HG03469 (cell line): ENCODE data around the gene ANK3.

ENCODE experiments used
- ATAC-seq: cut with Tn5 transposase; IDR thresholded peaks from one replicate; pipeline ENCODE4 v1.9.1; 2021; ENCODE audit warnings: mild to moderate bottlenecking, moderate library complexity, moderate number of reproducible peaks; ENCODE audit not compliant: unreplicated experiment

Gene ANK3

DNA sequence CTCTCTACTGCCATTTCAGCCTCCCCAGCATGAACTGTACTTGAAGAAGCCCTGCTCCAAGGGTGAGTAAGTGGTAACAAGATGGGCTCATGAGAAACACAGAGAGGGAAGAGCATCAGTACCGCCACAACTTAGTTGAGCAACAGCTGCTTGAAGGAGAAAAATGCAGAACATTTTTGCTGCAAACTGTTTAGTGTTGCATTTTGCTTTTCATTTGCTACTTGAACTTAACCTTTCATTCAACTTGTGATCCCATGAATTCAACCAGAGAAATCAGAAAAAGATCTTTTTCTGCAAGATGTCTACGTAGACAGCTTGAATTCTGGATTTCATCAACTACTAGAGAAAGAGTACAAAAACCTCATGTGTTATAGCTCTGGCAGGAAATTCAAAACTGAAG is 40.7 kb downstream of the ANK3 start:
- ATAC-seq, result no peak

DNA sequence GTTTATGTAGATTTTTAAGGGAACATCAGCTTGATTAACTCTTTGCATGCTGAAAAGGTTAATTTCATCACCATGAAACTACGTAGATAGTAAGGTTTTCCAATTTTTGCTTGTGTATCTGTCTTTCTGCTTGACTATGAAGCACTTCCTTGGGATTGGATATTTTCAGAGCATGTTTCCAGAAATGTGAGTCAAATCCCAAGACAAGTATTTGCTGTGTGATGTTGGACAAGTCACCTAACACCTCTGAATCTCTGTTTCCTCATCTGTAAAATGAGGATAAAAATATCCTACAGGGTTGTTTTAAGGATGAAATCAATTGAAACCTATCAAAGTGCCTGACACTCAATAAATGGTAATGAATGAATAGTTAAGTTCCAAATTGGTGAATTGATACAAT is 42.4 kb downstream of the ANK3 start:
- ATAC-seq, result no peak

DNA sequence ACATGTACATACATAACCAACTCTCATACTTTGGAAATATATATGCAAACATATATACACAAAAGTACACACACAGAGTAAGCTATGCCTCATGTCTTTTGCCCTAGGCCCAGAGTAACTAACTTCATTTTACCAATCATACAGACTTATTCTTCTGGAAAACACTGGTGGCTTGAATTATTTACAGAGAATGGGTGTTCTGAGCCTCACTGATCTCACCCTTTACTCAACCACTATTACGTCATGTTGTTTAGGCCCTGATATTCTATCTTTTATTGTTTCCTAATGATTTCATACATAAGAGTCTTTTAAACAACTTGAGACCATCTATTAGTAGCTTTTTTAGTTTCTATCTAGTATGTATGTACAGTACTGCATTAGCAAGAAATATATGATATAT is 43.0 kb downstream of the ANK3 start:
- no peak for ATAC-seq

DNA sequence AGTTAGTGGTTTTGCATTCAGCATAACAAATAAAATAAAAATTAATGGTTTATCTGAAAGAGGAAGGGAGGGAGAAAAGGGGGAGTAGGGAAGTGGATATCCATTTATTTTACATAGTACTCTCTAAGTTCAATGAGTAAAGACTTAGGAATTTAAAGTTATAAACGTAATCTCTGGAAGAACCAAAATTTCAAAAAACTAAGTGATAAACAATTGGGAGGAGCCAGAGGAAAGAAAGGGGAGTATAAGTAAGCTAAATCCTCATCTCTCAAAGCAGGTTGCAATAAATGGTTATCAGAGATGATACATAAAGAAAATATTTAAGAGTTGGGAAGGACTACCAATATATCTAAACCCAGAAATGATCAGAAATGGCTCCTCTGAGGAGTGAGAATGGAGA is 46.4 kb downstream of the ANK3 start:
- ATAC-seq, result no peak

DNA sequence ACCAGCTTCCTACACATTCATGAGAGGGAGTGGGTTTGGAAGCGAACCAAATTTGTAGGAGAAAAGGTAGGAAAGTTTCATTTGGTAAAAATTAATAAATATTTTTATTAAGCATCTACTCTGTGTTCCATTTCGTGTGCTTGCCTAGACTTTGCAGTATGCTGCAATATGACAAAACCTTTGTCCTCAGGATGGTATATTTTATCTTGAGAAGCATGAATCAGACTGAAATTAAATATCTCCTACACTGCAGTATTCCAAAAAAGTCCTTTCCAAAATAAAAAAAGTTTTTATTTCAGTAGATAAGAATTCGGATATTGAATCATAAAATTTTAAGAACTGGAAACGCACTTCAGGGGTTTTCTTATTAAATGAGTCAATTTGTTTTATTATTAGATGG is 47.7 kb downstream of the ANK3 start:
- ATAC-seq, result no peak

DNA sequence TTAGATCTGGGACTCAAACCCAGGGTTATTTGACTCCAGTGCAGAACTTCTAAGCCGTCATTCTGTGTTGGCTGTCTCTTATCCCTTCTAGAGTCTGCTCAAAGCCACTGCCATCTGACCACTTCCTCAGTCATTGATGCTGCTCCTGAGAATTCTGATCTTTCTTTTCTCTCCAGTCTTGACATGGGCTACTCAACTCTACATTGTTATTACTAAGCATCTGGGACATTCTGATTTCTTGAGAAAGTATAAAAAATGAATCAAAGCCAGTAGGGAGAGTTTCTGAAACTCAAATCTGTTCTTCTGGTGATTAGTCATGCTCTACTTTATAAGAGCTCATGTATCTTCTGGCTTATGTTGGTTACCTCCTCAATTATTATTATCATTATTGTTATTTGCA is 48.7 kb downstream of the ANK3 start:
- ATAC-seq, result no peak

DNA sequence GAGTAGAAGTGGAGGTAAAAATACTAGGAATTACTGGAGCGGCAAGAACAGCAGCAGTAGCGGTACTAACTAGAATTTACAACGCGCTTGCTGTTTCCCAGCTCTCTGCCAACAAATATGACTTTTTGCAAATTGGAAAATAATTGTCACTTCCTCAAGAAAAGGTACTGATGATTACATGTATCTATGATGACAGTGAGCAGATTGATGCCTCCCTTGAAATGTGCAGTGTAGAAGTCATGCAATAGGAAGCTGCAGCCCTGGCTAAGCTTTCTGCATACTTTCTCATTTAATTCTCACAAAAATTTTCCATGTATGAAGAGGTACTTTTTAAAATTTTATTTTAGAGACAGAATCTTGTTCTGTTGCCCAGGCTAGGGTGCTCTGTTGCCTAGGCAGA is 49.9 kb downstream of the ANK3 start:
- no peak for ATAC-seq

DNA sequence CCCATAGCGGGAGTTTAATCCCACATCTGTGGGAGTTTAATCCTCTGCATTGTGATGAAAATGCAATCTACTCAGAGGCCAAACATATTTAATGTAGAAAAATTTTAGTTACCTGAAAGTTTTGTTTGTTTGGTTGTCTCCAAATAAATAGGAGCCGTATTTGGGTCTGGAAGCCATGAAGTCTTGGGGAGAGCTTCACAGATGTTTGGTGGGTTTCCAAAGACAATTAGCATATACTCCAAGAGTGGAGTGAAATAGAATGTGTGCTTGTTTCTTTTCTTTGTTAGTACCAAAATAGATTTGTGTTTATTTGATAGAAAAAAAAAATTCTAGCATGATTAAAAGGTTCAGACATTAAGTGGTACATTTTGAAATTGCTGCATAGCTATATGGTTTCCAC is 50.9 kb downstream of the ANK3 start:
- no peak for ATAC-seq

DNA sequence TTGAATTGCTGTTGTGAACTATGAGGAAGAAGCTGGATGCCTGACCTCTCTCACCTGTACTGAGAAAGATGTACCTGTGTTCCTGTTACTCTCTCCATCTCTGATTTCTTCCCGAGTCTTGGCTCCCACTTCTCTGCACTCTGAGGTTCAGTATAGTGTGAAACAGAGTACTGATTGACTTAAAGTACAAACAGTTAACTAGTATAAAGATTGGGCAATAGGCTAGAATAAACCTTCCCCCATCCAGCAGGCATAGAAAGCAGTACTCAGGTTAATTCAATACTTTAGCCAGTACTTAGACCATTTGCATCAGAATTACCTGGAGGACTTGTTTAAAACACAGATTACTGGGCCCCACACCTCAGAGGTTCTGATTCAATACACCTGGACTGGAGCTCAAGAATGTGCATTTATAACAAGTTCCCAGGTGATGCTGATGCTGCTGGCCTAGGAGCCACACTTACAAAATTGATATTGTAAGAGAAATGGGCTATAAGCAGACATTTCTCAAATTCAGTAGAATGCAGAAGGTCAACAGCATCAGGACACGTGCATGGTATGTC is 51.6 kb downstream of the ANK3 start:
- ATAC-seq, result no peak

DNA sequence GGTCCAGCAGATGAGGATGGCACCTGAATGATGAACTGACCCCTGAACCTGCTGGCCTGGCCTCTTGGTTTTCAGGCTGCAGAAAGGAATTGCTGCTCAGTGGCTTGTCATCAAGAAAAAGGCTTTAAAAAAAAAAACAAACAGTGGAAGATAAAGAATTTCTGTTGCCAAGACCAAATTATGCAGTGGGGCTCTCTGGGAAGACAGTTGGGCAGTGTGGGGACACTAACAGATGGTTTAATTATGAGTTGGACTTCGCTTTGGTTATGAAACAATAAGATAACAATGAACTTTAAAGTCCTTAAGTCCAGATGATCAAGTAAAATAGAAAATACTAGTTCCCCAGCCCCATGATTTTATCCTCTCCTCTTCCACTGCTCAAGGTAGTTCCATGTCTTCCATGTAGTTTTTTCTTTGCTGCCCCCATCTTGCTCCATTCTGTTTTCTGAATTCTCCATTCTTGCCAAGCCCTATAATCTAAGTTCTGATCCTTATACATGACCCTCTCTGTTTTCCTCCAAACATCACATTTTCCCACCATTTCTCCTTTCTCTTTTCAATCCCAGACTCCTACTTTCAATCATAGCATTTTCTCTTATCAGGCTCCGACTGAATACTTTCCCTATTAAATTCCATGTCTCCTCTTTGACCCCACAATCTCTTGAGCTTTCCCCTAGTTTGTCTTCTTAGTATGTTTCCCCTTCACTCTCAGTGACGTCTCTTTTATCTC is 52.6 kb downstream of the ANK3 start:
- ATAC-seq, result no peak

DNA sequence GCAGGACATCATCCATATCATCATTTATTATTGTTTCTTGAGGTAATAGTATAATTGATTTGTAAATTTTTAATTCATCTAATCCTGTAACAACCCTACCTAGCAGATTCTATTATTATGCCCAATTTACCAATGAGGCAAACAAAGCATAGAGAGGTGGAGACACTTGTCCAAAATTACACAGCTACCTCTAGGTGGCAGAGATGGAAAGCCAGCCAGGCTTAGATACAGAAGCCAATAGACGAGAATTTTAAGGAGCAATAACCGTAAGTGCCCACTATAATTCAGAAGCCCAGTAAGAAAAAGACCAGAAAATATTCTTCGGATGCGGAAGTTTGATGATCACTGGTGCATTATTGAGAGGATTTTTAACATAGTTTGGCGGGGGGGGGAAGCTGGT is 54.0 kb downstream of the ANK3 start:
- no peak for ATAC-seq

DNA sequence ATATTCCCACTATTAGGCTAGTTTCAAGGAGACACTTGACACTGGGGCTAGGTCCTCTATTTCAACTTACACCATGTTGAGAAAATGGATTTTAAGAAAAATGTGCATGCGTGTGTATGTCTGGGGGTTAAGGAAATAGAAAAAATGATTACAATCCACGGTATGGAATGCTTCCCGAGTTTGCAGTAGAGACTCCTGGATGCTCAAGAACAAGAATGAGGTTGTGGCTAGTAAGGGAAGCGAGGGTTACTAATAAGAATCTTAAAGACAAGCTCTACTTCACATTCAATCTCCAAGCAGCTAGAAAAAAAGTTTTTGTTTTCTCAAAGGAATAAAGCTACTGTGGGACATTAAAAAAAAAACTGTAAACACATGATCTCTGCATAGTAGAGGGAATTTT is 54.7 kb downstream of the ANK3 start:
- no peak for ATAC-seq

DNA sequence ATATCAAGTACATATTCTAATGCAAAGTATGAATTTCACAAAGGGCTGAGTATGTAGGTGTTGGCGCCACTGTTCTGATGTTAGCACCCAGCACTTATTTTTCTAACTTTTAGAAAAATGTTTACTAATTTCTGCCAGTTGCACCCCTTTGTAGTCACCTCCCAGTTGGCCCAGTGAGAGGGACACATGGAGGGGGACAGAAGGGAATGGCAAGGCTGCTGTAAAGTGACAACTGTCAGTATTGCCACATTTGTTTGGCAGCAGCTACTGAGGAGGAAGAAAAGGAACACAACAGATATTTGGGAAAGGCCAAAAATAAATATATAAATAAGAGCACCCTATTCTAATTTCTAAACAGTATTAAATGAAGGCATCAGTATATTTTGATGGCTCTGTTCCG is 57.3 kb downstream of the ANK3 start:
- ATAC-seq, result no peak

DNA sequence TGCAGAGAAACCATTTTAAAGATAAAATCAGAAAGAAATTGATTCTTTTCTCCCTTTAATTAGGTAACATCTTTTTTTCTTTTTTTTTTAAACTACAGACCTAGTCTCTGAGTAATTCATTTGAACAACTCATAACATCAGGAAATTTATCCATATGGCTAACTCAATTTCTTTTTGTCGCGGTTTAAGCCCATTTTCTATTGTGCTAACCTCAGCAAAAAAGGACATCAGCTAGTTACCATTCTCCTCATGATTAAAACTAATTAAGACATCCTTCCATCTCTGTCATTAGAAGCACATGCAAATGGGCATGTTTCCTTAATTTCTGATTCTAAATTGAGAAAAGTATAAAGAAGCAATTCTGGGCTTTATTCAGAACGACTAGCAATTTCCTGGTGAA is 57.8 kb downstream of the ANK3 start:
- no peak for ATAC-seq

DNA sequence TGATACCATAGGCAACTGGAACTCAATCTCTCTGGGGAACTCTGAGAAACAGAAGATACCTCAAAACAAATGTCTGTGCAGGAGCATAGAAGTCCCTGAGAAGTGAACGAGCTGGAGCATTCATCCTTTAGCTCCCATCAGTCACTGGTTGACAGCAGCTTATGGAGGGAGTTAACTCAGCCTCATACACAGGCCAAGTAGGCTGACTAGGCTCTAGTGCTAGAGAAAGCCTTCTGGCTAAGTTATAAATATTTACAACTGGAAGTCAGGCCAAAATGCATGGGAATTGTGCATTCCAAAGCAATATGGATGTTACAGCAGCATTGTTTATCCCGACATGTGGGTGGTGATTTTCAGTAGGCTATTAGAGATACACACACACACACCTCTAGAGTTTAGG is 66.5 kb downstream of the ANK3 start:
- no peak for ATAC-seq

DNA sequence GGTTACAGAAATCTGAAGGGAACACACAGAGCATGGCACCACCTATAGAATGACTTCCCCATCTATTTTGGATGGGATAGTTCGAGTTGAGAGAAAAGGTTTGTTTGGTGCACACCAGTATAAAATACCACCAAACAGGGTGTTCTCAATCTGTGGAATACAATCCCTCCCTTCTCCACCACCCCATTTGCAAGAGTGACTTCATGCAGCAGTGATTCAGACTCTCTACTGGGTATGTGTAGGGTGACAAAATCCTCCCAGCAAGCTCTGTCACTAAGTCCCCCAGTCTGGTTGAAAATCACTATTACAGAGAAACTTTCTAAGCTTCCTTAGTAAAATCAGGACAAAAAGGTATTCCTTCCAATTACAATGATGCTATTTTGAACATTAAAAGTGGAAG is 69.0 kb downstream of the ANK3 start:
- ATAC-seq, result no peak

DNA sequence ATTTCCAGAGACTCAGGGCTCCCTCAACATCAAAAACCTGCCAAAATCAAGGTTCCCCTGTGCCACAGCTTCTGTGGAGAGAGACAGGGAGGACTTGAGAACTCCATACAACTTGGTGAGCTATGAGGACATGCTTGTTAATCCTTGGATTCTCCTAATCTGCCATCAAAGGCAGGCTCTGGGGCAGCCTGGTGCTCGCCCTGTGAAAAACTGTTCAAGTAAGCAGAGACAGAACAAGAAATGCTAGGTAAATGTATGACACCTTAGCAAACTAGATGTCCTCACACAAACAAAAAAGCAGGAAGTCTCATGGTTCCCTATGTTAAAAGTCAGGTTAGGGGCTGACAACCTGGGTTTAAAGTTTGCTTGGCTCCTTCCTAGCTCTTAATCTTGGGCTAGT is 73.6 kb downstream of the ANK3 start:
- ATAC-seq, result no peak

DNA sequence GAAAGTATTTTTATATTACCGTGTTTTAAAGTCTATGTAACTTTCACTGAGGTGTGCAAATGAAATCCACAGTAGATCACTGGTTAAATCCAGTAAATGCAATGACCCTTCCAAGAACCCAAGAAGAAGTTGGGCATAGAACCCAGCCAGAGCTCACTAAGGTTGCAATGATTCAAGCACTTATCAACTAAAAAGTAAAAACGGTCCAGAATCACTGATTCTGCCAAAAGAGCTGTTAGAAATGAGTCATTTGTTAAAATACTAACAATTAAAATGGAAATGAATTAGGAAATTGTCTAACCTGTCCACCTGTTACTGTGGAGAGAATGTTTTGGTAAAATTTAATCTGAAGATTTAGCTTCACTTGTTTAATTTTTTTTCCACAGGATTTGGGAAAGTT is 74.4 kb downstream of the ANK3 start:
- no peak for ATAC-seq

DNA sequence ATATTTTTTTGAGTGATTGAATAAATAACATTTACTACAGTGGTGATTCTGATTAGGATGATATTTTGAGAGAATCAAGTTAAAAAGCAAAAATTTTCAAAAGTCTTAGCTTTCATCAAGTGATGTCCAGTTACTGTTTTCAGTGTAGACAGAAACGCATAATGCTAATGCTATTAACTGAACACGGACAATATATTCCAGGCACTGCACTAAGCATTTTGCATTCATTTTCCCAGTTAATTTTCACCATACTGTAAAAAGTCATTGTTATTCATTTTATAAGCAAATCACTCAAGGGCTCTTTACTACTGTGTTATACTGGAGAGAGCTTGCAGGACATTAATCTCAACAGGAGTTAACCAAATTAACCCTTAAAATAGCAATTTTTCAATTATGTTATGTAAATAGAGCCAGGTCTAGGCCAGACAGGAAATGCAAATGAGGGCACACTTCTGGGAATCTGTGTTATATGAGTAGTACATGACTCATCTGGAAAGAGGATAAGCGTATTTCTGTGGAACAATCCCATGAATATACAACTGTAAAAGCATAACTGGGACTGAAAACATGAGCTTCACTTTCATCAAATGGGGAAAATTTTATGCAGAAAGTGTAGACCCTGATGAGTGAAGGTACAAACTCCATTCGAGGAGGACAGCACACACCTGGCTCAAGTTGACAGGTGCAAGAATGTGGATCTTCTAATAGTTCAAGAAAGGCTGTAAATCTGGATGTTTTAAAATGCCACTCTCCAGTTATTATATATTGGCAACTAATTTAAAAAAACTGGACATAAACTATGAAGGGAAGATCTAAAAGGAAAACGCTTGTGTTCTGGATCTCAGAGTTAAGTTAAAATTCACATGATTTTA is 75.4 kb downstream of the ANK3 start:
- no peak for ATAC-seq

DNA sequence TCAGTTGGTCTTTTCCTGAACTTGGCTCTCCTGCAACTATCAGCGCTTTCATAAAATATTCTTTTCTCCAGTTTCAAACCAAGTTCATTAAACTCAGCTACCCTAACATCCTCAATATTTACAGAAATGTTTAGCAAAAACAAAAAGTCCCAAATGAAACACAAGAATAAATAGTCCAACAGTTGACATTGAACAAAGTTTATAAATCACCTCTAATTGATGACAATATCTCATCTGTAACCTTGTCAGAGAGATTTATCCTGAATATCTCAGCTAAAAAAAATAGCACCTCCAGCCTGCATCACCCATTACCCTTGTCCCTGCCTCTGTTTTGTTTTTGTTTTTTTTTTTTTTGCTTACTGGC is 76.1 kb downstream of the ANK3 start:
- no peak for ATAC-seq

DNA sequence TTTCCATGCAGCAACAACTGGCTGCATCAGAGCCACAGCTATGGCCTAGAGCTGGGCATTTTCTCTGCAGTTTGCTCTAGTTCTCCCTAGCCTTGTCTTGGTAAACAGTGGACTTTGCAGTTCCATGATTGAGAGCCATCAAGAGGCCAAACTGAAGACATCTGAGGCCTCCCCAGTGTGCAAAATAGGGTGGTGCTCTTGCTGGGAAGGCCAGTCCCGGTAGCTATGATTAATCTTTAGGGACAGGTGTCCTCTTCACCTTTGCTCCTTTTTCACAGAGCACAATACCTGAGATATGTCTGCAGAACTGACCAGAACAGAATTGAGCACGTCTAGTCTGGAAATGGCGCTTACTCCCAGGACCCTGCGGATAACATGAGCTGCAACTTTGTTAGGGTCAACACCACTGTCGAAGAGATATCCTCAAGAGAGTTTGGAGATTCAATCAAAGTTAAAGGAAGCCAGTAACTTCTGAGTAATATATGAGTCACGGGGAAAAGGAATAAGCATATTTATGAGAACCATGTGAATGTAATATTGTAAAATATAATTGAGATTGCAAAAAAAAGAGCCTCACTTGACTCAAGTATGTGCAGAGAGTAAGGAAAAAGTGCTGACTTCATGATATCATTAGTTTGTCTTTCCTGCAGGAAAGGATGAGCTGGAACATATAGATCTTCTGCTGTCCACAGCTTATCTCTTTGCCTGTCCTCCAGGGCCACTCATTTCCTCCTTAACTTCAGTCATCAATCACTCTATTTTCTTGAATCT is 76.7 kb downstream of the ANK3 start:
- no peak for ATAC-seq

DNA sequence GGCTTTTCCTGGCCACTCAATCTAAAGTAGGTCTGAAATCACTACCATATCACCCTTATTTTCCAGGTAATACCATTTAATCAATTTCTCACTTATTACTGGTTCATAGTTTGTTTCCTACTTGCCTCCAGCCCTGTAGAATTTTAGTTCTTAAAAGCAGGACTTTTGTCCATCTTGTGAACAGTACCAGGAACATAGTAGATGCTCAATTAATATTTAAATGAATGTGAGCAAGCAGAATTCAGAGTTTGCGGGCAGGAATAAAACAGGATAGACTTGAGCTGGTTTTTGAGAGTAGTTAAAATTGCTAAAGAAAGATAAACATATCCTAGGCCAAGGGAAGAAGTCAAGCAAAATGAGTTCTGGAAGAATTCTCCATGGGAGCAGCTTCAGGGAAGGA is 77.9 kb downstream of the ANK3 start:
- no peak for ATAC-seq
